Coronary artery (tissue), 2 donors: ENCODE data around the gene DOK1.

Experiments used
- DNase-seq: peaks from one replicate; pipeline ENCODE4 v3.0.0-alpha.2; 2017; ENCODE audit warnings: low spot score
- H3K27ac ChIP-seq, 2 donors: fragments of 200-600 bp; sonication (generic); one replicate each; pipeline ENCODE4 v1.5.1; 2016 to 2019
- H3K4me3 ChIP-seq: fragments of 200-600 bp; sonication (generic); 2 replicates; pipeline ENCODE4 v1.5.1; 2016; ENCODE audit warnings: mild to moderate bottlenecking, moderate library complexity
- TF ChIP-seq, protein P1 (sequence below): fragments of 200-600 bp; sonication (generic); IDR thresholded peaks from one replicate; pipeline ENCODE4 v1.5.1; 2019; ENCODE audit warnings: antibody characterized with exemption

The DOK1 gene

DNA sequence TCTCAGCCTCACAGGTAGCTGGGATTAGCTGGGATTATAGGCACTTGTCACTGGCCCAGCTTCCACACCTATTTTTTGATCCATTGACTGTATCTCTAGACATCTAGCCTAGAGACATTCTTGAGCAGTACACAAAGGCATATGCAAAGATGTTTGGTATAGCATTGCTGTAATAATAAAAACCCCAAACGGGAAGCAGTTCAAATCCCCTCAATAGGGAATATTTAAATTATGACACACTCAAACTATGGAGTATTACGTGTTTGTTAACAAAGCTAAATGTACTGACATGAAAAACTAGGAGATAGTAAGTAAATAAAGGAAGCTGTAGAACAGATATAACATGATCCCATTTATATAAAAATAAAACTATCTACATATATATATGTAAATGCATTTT lies 27.7 kb downstream of the DOK1 start:
- Histone ChIP-seq H3K27ac (no peak overlapping the region), H3K4me3 (no peak overlapping the region)
- no peak for DNase-seq
- TF ChIP-seq, protein P1, sequence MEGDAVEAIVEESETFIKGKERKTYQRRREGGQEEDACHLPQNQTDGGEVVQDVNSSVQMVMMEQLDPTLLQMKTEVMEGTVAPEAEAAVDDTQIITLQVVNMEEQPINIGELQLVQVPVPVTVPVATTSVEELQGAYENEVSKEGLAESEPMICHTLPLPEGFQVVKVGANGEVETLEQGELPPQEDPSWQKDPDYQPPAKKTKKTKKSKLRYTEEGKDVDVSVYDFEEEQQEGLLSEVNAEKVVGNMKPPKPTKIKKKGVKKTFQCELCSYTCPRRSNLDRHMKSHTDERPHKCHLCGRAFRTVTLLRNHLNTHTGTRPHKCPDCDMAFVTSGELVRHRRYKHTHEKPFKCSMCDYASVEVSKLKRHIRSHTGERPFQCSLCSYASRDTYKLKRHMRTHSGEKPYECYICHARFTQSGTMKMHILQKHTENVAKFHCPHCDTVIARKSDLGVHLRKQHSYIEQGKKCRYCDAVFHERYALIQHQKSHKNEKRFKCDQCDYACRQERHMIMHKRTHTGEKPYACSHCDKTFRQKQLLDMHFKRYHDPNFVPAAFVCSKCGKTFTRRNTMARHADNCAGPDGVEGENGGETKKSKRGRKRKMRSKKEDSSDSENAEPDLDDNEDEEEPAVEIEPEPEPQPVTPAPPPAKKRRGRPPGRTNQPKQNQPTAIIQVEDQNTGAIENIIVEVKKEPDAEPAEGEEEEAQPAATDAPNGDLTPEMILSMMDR = no peak

DNA sequence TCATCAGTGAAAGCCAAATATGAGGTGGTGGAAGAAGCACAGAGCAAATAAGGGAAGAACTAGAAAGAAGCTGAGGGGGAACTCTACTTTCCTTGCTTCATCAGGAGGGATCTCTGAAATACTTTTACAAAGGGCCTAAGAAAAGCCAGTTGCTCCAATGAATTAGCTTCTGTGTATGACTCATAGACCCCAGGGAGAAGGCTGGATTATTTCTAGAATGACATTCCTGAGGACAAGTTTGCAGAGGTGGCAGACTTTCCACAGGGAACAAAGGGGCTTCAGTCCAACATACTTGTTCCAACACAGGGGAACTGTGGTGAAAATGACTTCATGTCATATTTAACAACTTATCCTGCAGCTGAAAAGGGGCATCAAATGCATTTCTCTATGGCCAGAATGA lies 29.0 kb downstream of the DOK1 start:
- TF ChIP-seq, protein P1 = no peak
- Histone ChIP-seq H3K4me3 (no peak overlapping the region), H3K27ac (peak overlapping the region in 1 of 2 donors; percentile 31)
- DNase-seq = no peak

DNA sequence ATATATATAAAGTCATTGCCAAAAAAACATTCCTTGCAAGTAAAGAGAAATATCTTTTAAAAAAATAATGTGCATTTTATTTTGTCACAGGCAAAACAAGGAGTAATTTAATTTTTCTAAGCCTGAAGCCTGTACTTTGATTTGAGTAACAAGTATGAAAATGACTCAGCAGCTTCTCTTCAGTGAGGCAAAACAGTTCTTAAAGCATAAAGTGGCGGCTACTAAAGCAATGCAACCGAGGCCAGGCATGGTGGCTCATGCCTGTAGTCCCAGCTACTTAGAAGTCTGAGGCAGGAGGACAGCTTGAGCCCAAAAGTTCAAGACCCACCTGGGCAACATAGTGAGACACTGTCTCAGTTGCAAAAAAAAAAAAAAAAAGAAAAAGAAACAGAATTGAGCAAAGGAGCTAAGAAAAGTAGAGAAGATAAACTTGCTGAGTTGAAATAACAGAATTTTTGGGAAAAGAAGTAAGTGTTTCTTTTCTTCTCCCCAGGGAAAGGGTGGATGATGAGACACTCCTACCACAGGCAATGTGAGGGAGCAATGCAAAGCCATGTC lies 29.6 kb downstream of the DOK1 start:
- H3K4me3 ChIP-seq = no peak overlapping the region
- TF ChIP-seq, protein P1 = no peak
- DNase-seq = no peak
- peak overlapping the region in 1 of 2 donors; percentile 31 for H3K27ac ChIP-seq

DNA sequence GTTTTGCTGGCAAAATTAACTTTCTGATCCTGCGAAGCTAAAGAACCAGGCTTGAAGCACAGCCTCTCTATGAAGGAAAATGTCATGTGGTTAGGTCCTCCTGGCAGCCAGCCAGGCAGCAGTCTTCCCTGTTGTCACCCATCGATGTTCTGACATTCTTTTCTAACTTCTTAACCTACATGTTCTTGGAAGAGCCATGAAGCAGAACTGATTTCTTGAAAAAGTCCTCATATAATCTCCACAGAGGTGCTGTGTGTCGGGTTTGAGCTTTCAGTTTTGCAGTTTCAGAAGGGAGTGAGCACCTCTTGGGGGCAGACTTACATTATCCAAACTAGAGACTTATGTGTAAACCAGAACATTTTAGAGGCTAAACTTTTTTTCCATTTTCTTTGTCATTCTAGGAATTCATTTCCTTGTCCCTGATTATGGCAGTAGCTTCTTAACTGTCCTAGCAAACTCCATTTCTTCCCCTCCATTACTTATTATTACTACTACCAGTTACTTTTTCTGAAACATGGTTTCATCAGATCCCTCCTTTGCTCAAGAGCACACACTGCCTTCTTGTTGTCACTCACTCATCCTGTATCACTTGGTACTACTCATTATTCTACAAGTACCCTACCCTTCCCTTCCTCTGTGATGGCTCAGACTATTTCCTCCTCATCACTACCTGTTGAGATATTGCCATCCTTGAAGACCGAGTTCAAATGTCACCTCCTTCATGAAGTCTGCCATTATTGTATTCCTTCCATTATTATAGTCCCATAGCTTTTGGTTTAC lies 31.1 kb downstream of the DOK1 start:
- H3K27ac ChIP-seq = no peak overlapping the region
- no peak for DNase-seq
- TF ChIP-seq, protein P1 = no peak
- H3K4me3 ChIP-seq = no peak overlapping the region

DNA sequence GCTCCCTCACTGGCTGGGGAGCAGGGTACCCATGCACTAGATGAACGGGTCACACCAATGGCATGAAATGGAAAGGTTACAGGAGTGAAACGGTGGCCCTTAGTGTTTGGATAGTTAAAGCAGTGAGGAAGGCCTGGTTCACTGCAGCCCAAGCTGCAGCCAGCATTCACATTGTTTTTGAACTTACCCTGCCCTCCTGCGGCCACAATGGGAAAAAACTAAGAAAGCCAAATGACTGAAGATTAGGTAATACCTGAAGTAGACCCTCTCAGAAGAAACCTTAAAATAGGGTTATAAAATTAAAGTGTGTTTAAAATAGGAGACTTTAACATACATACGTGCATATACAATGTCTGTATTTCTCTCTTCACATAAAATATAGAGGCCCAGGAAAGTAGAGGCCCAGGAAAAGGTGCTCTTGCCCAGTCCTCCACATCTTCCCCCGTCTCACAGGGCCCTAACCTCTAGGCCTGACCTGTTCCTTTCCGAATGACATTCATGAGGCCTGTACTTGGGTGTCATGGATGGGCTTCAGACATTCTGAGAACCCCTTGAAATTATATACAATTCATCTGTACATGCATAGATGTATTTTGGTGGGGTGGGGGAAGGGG lies 33.3 kb downstream of the DOK1 start:
- H3K4me3 ChIP-seq = no peak overlapping the region
- TF ChIP-seq, protein P1 = peak; percentile 40
- DNase-seq = peak; percentile 78
- H3K27ac ChIP-seq = no peak overlapping the region

DNA sequence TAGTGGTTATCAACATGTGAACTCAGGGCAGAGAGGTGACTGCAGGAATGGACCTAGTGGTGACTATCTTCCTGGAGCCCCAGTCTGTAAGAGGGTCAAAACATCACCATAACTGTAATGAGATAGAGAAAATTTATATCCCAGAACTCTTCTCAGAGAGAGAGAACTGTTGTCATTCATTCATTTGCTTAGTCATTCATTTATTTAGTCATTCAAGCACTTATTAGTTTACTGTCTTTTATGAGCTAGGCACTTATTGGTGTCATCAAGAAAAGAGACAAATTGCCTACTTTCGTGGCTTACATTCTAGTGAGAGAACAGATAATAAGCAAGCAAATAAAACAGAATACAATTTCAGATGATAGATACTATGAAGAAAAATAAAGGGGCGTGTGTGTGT lies 34.1 kb downstream of the DOK1 start:
- Histone ChIP-seq H3K4me3 (no peak overlapping the region), H3K27ac (no peak overlapping the region)
- TF ChIP-seq, protein P1 = no peak
- DNase-seq = no peak
